ENCODE measurements around the gene TNIK.

TNIK gene

DNA sequence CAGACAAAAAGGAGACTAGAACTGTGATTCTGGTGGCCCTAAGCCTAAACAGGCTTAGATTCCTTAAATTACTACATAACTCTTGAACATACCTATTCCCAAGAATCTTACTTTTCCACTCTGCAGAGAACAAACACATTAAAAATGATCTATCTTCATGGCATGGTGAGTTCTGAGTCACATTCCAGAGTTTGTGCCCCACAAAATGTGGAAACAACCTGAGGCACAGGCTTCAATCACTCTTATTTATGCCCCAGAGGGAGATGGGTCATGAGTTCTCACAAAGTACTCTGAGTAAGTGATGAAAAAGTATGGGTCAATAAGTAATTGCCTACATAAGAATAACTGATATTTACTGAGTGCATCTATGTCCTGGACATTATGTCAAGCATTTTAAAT is 296.1 kb downstream of the TNIK start:
- ChIA-PET POLR2A (no interaction called here), CTCF (no interaction called here)
- H3K4me3 ChIP-seq (ENCODE audit: low read depth, low read length), result no peak overlapping the region
- TF ChIP-seq, protein P1, sequence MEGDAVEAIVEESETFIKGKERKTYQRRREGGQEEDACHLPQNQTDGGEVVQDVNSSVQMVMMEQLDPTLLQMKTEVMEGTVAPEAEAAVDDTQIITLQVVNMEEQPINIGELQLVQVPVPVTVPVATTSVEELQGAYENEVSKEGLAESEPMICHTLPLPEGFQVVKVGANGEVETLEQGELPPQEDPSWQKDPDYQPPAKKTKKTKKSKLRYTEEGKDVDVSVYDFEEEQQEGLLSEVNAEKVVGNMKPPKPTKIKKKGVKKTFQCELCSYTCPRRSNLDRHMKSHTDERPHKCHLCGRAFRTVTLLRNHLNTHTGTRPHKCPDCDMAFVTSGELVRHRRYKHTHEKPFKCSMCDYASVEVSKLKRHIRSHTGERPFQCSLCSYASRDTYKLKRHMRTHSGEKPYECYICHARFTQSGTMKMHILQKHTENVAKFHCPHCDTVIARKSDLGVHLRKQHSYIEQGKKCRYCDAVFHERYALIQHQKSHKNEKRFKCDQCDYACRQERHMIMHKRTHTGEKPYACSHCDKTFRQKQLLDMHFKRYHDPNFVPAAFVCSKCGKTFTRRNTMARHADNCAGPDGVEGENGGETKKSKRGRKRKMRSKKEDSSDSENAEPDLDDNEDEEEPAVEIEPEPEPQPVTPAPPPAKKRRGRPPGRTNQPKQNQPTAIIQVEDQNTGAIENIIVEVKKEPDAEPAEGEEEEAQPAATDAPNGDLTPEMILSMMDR (IDR thresholded peaks at IDR 0.05; ENCODE audit: insufficient read depth, low read length, missing control alignments), result no peak
- DNase-seq (ENCODE audit: low read depth, low spot score), result no peak

- TF ChIP-seq, protein P1 (IDR thresholded peaks at IDR 0.05; ENCODE audit: insufficient read depth, low read length, missing control alignments), result no peak
- POLR2A ChIA-PET, result no interaction called here
- CTCF ChIA-PET, result interaction anchor here (0.7 to 1.5 kb wide), 6 partner anchors 11 to 411 kb away, joined by 3 to 5 read pairs (median 3); no protein-coding TSS in a partner anchor
- no peak for DNase-seq (ENCODE audit: low read depth, low spot score)
- H3K4me3 ChIP-seq (ENCODE audit: low read depth, low read length), result no peak overlapping the region
Measured at GRCh38 chr3:171163101-171164066, 296.8 kb downstream of the TNIK start.

DNA sequence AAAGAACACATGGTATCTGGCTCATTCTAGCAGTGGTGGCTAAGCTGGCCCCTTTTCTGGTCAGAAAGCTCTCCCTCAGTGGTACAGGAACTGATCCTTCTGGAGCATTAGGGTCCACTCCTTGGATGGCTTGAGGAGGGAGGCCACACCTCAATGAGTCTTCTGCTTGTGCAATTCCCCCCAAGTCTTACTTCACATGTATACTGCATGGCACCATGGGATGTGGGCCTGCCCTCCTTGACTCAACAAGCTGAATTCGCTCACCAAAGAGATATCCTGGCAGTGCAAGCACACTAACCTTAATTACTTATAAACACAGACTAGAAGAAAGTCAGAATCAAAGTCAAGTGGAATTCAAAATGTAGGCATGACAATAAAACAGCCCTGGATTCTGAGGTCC is 299.9 kb downstream of the TNIK start:
- CTCF ChIA-PET, result interaction anchor here (1.1 to 1.7 kb wide), 2 partner anchors 195 to 199 kb away, joined by 4 to 5 read pairs; no protein-coding TSS in a partner anchor
- DNase-seq (ENCODE audit: low read depth, low spot score), result no peak
- POLR2A ChIA-PET, result interaction anchor here (0.6 kb wide), 1 partner anchor 28 kb away, joined by 3 read pairs; no protein-coding TSS in a partner anchor
- TF ChIP-seq, protein P1 (IDR thresholded peaks at IDR 0.05; ENCODE audit: insufficient read depth, low read length, missing control alignments), result no peak
- no peak overlapping the region for H3K4me3 ChIP-seq (ENCODE audit: low read depth, low read length)

DNA sequence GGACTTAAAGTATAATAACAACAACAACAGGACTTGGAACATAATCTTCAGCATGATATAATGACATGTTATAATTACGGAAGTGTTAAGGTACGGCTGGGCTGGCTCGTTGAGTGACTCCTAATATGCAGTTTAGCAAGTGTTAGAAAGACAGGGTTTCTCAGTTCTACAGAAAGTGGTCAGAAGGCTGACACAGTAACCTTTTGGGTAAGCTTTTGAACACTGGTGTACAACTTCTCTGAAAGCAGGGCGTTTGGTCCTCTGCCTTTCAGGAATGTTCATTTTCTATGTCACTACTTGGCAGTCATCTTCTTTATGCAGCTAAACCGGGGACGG is 300.4 kb downstream of the TNIK start:
- TF ChIP-seq, protein P1 (IDR thresholded peaks at IDR 0.05; ENCODE audit: insufficient read depth, low read length, missing control alignments), result no peak
- ChIA-PET POLR2A (interaction anchor here (0.6 kb wide), 1 partner anchor 28 kb away, joined by 3 read pairs; no protein-coding TSS in a partner anchor), CTCF (interaction anchor here (1.1 to 1.7 kb wide), 2 partner anchors 194 to 198 kb away, joined by 4 to 5 read pairs; no protein-coding TSS in a partner anchor)
- DNase-seq (ENCODE audit: low read depth, low spot score), result no peak
- H3K4me3 ChIP-seq (ENCODE audit: low read depth, low read length), result no peak overlapping the region

DNA sequence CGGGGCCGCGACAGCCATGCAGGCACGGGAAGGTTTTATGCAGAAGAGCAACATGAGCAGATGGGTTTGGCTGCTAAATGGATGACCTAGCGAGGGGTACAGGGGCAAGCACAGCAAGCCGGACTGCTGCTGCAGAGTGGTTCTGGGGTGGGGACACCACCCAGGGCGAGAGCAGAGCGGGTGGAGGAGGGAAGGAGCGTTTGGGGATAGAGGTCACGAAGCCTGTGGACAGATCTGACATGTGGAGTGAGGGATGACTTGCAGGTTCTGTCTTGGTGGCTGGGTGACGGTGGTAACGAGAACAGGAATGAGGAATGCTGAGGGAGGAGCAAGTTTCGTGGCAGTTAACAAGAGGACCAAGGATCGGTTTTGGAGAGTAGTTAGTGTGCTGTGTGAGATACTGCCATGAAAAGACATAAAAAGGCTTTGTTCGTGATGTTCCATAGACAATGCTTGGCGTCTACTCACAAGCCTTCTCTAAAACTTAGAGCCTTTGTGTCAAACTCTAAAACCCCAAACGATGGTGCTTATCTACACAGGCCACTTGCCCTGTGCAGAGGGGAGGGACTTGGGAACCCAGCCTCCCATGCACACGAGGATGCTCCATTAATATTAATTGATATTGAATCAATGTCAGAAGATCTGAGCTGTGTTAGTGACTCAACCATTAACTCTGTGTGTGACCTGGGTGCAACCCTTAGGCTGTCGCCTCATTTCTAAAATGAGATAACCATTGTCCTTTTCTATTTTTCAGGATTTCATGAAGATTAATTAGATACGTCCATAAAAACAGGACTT is 301.0 kb downstream of the TNIK start:
- TF ChIP-seq, protein P1 (IDR thresholded peaks at IDR 0.05; ENCODE audit: insufficient read depth, low read length, missing control alignments), result no peak
- CTCF ChIA-PET, result interaction anchor here (1.0 to 1.7 kb wide), 3 partner anchors 110 to 408 kb away, joined by 3 to 5 read pairs (median 3); no protein-coding TSS in a partner anchor
- no peak for DNase-seq (ENCODE audit: low read depth, low spot score)
- H3K4me3 ChIP-seq (ENCODE audit: low read depth, low read length), result no peak overlapping the region
- POLR2A ChIA-PET, result no interaction called here
